IPS-15b (cell line): ENCODE measurements around the gene RBM18.
A peak's percentile ranks its signal among the peaks of the same experiment; 100 is the strongest.

ENCODE experiments used
- H3K27me3 ChIP-seq: one replicate; pipeline ENCODE4 v1.6.1; 2013; ENCODE audit warnings: low read length; ENCODE audit not compliant: control insufficient read depth, insufficient read depth
- H3K36me3 ChIP-seq: one replicate; pipeline ENCODE4 v1.6.1; 2013; ENCODE audit warnings: low read length; ENCODE audit not compliant: control insufficient read depth, insufficient read depth
- H3K4me1 ChIP-seq: one replicate; pipeline ENCODE4 v1.6.1; 2013; ENCODE audit warnings: mild to moderate bottlenecking, low read length; ENCODE audit not compliant: control insufficient read depth, insufficient read depth
- H3K4me3 ChIP-seq: one replicate; pipeline ENCODE4 v1.5.1; 2013; ENCODE audit warnings: low read depth, low read length
- H3K9ac ChIP-seq: one replicate; pipeline ENCODE4 v1.6.1; 2013; ENCODE audit warnings: low read depth, mild to moderate bottlenecking, low read length
- H3K9me3 ChIP-seq: one replicate; pipeline ENCODE4 v1.6.1; 2013; ENCODE audit warnings: mild to moderate bottlenecking, low read length; ENCODE audit not compliant: control insufficient read depth, insufficient read depth

Gene RBM18

GRCh38 chr9:122228191-122228567 is 36.5 kb downstream of the RBM18 start:
- no peaks in the 10 kb centered on the region for H3K9me3 ChIP-seq
- H3K9ac ChIP-seq, result no peak overlapping the region
- H3K27me3 ChIP-seq, result peaks cover 92% of the 10 kb centered on the region
- H3K4me1 ChIP-seq, result peaks cover 6% of the 10 kb centered on the region
- peak overlapping the region; percentile 39 for H3K4me3 ChIP-seq
- no peaks in the 10 kb centered on the region for H3K36me3 ChIP-seq

- Histone ChIP-seq H3K9me3 (no peaks in the 10 kb centered on the region), H3K36me3 (no peaks in the 10 kb centered on the region), H3K9ac (no peak overlapping the region), H3K4me1 (peaks cover 6% of the 10 kb centered on the region), H3K4me3 (peak overlapping the region; percentile 39), H3K27me3 (peaks cover 96% of the 10 kb centered on the region)
Observed at GRCh38 chr9:122227575-122227900, 37.1 kb downstream of the RBM18 start.

GRCh38 chr9:122226758-122227574 is 37.7 kb downstream of the RBM18 start:
- H3K36me3 ChIP-seq, result no peaks in the 10 kb centered on the region
- H3K4me1 ChIP-seq, result peaks cover 6% of the 10 kb centered on the region
- peaks cover 98% of the 10 kb centered on the region for H3K27me3 ChIP-seq
- H3K4me3 ChIP-seq, result peak overlapping the region; percentile 39
- no peaks in the 10 kb centered on the region for H3K9me3 ChIP-seq
- H3K9ac ChIP-seq, result no peak overlapping the region

DNA sequence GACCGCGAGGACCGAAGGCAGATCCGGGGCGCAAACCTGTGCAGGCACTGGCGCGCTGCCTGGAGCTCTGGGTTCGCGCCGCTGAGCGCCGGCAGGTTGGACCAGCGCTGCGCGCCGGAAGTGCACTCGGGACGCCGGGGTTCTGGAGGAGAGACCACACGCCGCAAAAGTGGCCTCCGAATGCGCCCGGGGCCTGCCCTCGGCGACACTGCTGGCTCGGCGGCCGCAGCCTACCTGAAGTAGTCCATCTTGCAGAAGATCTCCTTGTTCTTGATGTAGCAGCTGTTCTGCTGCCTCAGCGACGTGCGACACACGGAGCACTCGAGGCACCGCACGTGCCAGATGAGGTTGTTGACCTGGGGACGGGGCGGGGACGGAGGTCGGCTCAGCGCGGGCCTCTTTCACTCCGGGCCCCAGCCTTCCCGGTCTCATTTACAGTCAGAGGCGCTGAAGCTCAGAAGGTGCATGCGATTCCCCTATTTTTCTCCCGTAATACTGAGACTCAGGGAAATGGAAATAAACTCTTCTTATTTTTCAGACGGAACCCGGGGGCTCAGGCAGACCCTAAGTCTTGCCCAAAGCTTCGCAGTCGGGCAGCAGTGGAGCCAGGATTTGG is 38.4 kb downstream of the RBM18 start:
- Histone ChIP-seq H3K4me1 (peaks cover 8% of the 10 kb centered on the region), H3K9ac (no peak overlapping the region), H3K4me3 (peak overlapping the region; percentile 37), H3K9me3 (no peaks in the 10 kb centered on the region), H3K27me3 (peaks cover 98% of the 10 kb centered on the region), H3K36me3 (no peaks in the 10 kb centered on the region)

- Histone ChIP-seq H3K9me3 (no peaks in the 10 kb centered on the region), H3K36me3 (no peaks in the 10 kb centered on the region), H3K4me3 (peak overlapping the region; percentile 37), H3K4me1 (peaks cover 11% of the 10 kb centered on the region), H3K9ac (no peak overlapping the region), H3K27me3 (peaks cover 96% of the 10 kb centered on the region)
Observed at GRCh38 chr9:122225312-122226141, 39.1 kb downstream of the RBM18 start.

DNA sequence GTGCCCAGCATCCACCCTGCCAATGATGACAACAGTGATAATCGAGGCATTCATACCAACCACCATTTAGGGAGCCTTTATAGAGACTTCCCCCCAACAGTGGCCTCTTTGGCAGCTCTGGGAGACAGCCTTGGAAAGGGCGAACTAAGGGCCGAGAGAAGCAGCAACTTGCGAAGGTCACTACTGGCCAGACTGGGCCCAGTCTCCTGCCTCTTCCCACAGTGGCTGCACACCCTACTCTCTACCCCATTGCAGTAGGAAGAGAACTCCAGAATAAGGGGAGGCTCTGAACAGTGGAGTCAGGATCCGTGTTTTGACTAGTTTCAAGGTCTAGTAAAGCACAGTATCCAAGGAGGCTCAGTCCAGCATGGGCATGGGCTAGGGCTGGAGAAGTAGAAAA is 41.2 kb downstream of the RBM18 start:
- Histone ChIP-seq H3K27me3 (peaks cover 97% of the 10 kb centered on the region), H3K36me3 (no peaks in the 10 kb centered on the region), H3K4me1 (peaks cover 13% of the 10 kb centered on the region), H3K4me3 (peak overlapping the region; percentile 26), H3K9me3 (no peaks in the 10 kb centered on the region), H3K9ac (no peak overlapping the region)

- peaks cover 13% of the 10 kb centered on the region for H3K4me1 ChIP-seq
- H3K27me3 ChIP-seq, result peaks cover 98% of the 10 kb centered on the region
- no peak overlapping the region for H3K9ac ChIP-seq
- H3K4me3 ChIP-seq, result peak overlapping the region; percentile 27
- no peaks in the 10 kb centered on the region for H3K9me3 ChIP-seq
- no peaks in the 10 kb centered on the region for H3K36me3 ChIP-seq
Observed at GRCh38 chr9:122222791-122223190, 41.8 kb downstream of the RBM18 start.

GRCh38 chr9:122221183-122221811 is 43.3 kb downstream of the RBM18 start:
- Histone ChIP-seq H3K27me3 (peaks cover 99% of the 10 kb centered on the region), H3K9me3 (no peaks in the 10 kb centered on the region), H3K4me1 (peaks cover 10% of the 10 kb centered on the region), H3K4me3 (peak overlapping the region; percentile 43), H3K36me3 (no peaks in the 10 kb centered on the region), H3K9ac (no peak overlapping the region)

DNA sequence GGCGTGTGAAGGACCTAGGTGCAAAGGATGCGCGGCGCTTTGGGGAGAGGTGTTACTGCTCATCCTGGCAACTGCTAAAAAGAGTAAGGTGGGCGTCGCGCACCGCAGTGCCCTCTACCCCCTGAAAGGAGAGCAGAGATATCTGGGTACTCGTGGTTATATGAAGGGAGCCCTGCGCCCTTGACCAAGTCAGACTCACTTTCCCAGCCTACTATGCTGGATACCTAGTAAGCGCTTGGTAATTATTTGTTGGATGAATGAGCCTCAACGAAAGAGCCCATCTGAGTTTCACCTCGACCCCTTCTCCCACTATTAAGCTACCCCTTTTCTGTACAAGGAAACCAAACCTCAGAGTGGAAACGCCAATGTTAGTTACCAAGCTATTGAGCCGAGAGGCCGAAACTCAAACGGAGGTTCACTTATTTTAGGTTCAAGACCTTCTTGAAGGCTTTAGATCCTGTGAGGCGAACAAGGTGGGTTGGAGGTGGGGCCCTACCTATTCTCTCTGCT is 43.9 kb downstream of the RBM18 start:
- Histone ChIP-seq H3K36me3 (no peaks in the 10 kb centered on the region), H3K9me3 (no peaks in the 10 kb centered on the region), H3K4me1 (peaks cover 10% of the 10 kb centered on the region), H3K9ac (no peak overlapping the region), H3K4me3 (peak overlapping the region; percentile 43), H3K27me3 (peaks cover 99% of the 10 kb centered on the region)

DNA sequence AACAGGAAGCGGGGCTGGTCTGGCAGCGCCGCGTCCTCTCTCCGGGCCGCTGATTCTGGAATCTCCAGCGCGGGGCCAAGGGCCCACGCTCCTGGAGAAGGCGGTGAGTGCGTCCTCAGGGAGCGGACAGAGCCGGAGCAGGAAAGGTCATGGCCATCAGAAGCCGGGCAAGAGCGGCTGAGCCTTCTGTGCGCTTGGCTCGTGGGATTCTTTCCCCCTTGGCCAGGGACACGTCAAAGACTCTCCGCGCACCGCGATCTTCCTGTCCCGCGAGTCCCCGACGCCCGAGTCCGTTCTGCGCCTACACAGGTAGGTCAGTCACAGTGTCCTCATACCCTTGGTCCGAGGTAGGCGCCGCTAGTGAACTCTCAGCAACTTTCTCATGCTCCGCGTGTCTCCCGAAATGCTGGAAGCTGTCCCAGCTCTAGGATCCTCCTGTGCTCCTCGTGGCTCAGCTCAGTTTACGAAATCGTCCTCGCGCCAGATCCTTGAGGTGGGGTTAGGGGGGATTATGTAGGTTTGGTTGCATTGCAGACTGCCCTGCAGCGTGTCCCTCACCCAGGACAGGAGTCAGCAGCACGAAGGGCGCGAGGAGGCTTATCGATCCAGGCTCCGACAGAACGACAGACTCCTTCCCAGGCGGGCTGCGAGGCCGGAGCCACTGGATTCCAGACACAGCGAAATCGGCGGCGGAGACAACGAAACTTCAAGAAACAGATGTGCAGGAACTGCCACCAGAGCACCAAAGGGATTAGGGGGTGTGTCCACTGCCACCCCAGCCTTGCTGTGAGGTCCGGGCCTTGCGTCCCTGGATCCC is 44.6 kb downstream of the RBM18 start:
- peak overlapping the region; percentile 43 for H3K4me3 ChIP-seq
- H3K36me3 ChIP-seq, result no peaks in the 10 kb centered on the region
- no peaks in the 10 kb centered on the region for H3K9me3 ChIP-seq
- H3K9ac ChIP-seq, result no peak overlapping the region
- H3K27me3 ChIP-seq, result peaks cover 99% of the 10 kb centered on the region
- H3K4me1 ChIP-seq, result peaks cover 10% of the 10 kb centered on the region
